PFSK-1 (cell line): ENCODE data around the gene OMA1.
A peak's percentile ranks its signal among the peaks of the same experiment; 100 is the strongest.

Source experiments
- FOXP2 ChIP-seq: optimal IDR thresholded peaks from 2 replicates; pipeline ENCODE3; 2011; ENCODE audit warnings: borderline replicate concordance, control low read depth, inconsistent platforms; ENCODE audit not compliant: insufficient read depth; ENCODE audit errors: extremely low read length, extremely low read depth
- POLR2AphosphoS5 ChIP-seq: IDR thresholded peaks from 2 replicates; pipeline ENCODE4 v1.6.1; 2012; ENCODE audit warnings: low read depth, mild to moderate bottlenecking, control low read depth, low read length, moderate library complexity
- SIN3A ChIP-seq: IDR thresholded peaks from 2 replicates; pipeline ENCODE4 v1.6.1; 2012; ENCODE audit warnings: mild to moderate bottlenecking, low read length, moderate library complexity, borderline replicate concordance; ENCODE audit not compliant: insufficient read depth
- TAF1 ChIP-seq: IDR thresholded peaks from 2 replicates; pipeline ENCODE4 v1.6.1; 2012; ENCODE audit warnings: low read length, control low read depth, borderline replicate concordance; ENCODE audit not compliant: insufficient read depth
- TF ChIP-seq, protein P1 (sequence below), 2 experiments: IDR thresholded peaks; 2 replicates each; pipeline versions ENCODE4 v1.6.1 to v1.8.0; 2011 to 2012; ENCODE audit warnings: low read depth in 2 of 2, low read length in 2 of 2, control low read depth in 1 of 2, inconsistent platforms in 1 of 2, mild to moderate bottlenecking in 1 of 2, moderate library complexity in 1 of 2; ENCODE audit not compliant: insufficient read depth in 1 of 2

Gene OMA1

DNA sequence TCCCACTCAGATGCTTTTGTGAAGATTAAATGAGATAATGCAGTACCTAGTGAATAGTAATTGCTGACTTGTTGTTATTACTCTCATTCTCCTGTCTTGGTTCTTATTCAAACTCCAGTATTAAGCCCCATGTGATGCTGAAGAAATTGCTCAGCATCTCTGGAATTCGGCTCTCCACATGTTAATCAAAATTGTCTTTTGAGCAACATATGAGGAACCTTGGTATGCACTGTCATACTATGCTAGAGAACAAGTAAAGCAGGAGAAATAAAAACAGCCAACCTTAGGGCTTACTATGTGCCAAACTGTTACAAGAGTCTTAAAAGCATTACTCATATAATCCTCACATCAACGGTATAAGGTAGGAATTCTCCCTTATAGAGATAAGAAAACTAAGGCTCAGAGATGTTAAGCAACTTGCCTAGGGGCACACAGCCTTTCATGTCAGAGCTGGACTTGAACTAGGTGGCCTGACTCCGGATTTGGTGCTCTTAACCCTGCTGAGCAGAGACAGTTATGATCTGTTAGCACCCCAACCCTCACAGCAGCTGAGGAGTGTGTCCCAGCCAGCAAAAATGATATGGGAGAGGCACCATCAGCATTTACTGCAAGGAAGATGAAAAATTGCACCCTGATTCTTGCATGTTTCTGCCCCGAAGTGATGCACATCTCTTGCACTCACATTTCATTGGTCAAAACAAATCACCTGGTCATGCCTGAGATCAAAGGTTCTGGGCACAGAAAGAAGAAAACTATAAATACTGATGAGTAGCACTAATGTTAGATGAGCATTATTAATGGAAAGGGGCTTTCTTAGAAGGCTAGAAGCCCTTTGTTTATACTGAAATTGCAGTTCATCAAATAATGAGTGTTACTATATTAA, 102.3 kb downstream of the OMA1 start:
- TF ChIP-seq TAF1 (no peak), FOXP2 (no peak), POLR2AphosphoS5 (no peak), SIN3A (no peak)
- TF ChIP-seq, protein P1, sequence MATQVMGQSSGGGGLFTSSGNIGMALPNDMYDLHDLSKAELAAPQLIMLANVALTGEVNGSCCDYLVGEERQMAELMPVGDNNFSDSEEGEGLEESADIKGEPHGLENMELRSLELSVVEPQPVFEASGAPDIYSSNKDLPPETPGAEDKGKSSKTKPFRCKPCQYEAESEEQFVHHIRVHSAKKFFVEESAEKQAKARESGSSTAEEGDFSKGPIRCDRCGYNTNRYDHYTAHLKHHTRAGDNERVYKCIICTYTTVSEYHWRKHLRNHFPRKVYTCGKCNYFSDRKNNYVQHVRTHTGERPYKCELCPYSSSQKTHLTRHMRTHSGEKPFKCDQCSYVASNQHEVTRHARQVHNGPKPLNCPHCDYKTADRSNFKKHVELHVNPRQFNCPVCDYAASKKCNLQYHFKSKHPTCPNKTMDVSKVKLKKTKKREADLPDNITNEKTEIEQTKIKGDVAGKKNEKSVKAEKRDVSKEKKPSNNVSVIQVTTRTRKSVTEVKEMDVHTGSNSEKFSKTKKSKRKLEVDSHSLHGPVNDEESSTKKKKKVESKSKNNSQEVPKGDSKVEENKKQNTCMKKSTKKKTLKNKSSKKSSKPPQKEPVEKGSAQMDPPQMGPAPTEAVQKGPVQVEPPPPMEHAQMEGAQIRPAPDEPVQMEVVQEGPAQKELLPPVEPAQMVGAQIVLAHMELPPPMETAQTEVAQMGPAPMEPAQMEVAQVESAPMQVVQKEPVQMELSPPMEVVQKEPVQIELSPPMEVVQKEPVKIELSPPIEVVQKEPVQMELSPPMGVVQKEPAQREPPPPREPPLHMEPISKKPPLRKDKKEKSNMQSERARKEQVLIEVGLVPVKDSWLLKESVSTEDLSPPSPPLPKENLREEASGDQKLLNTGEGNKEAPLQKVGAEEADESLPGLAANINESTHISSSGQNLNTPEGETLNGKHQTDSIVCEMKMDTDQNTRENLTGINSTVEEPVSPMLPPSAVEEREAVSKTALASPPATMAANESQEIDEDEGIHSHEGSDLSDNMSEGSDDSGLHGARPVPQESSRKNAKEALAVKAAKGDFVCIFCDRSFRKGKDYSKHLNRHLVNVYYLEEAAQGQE (IDR thresholded peaks at IDR 0.05; ENCODE audit: insufficient read depth in 1 of 2, low read depth in 2 of 2, low read length in 2 of 2), result no peak

DNA sequence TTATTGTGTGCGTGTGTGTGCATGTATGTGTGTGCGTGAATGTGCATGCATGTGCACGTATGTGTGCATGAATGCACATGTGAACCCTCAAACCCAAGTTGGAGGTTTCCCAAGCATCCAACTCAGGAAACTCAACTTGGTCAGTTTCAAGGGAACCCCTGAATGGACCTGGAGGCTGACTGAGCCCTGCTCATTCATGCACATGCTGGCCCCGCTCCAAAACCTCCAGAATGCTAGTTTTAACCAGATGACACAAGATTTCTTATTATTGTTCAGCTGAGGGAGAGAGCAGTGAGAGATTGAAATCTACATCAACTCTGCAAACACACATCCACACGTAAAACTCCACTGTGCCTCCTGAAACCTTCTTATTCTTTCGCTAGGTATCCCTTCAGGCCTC, 104.4 kb downstream of the OMA1 start:
- TF ChIP-seq POLR2AphosphoS5 (no peak), FOXP2 (no peak), TAF1 (no peak), SIN3A (no peak)
- TF ChIP-seq, protein P1 (IDR thresholded peaks at IDR 0.05; ENCODE audit: insufficient read depth in 1 of 2, low read depth in 2 of 2, low read length in 2 of 2), result no peak

DNA sequence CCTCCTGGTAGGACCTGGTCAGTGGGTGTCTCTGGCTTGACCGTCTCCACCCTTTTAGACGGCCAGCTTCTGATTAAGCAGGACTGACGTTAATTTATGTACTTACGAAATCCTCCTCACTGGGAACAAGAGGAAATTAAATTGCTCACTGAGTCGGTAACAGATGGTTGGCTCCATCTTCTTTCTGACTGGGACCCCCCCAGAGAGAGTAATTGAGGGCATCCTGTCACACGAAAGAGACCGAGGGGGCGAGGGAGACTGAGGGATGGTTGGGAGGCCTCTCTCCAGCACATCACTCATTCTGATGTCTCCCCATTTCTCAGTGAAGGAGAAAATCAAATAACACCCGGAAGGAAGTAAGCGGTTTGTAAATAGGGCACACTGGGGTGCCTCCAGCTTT, 104.8 kb downstream of the OMA1 start:
- TF ChIP-seq, protein P1 (IDR thresholded peaks at IDR 0.05; ENCODE audit: insufficient read depth in 1 of 2, low read depth in 2 of 2, low read length in 2 of 2), result 0 out of 4 replicates have a peak, but pooled peaks of 1 of the 2 experiments have one; percentile 22
- no peak; the same call in 1 of the 2 replicates for TF ChIP-seq TAF1
- TF ChIP-seq SIN3A, result peak; percentile 83; the same call in 1 of the 2 replicates
- TF ChIP-seq POLR2AphosphoS5, result peak; percentile 20; the same call in 1 of the 2 replicates
- peak; percentile 22 for TF ChIP-seq FOXP2

DNA sequence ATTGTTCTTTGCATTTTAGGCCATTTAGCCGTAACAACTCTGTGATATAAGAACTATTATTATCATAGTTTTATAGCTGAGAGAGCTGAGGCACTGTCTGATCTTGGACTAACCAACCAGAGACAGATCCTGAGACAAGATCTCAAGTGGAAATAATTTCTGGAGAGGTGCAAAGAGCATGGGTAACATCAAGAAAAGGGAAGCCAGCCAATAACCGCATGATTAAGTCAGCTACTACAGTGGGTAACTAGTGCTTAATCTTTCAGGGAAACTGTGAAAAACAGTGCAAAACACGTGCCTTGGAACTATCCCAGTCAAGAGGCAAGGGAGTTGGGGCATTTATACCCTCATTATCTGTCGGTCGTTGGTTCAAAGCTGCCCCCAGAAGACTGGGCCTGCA, 105.8 kb downstream of the OMA1 start:
- TF ChIP-seq POLR2AphosphoS5 (no peak), SIN3A (no peak), FOXP2 (no peak), TAF1 (no peak)
- TF ChIP-seq, protein P1 (IDR thresholded peaks at IDR 0.05; ENCODE audit: insufficient read depth in 1 of 2, low read depth in 2 of 2, low read length in 2 of 2), result no peak

DNA sequence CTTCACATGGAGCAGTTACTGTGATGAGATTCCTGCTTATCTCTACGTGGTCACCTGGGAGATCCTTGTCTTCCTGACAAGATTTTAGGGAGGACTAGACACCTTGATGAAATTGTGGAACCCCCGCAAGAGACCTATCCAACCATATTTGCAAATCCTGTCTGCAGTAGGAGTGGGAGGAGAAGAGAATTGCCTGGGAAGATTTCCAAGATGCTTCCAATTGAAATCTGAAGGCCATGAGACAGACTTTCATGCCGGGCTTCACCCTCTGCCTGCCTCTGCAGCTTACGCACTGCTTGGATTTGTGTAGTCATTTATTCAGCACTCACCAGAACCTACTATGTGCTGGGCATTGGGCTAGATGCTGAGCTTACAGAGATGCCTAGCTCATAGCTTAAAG, 106.6 kb downstream of the OMA1 start:
- TF ChIP-seq TAF1, result no peak
- TF ChIP-seq, protein P1 (IDR thresholded peaks at IDR 0.05; ENCODE audit: insufficient read depth in 1 of 2, low read depth in 2 of 2, low read length in 2 of 2), result 0 out of 4 replicates have a peak, but pooled peaks of 1 of the 2 experiments have one; percentile 26
